ENCODE results near the gene SPEM1.

The SPEM1 gene

DNA sequence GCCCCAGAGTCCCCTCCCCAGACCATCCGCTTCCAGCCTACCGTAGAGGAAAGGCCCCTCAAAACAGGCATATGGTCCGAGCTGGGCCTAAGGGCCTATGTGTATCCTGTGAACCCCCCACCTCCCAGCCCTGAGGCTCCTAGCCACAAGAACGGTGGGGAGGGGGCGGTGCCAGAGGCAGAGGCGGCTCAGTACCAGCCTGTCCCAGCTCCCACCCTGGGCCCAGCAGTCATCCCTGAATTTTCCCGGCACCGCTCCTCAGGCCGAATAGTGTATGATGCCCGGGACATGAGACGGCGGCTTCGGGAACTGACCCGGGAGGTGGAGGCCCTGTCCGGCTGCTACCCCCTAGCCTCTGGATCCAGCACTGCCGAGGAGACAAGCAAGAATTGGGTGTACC is 1.1 kb downstream of the SPEM1 start:
- no peak for DNase-seq

DNA sequence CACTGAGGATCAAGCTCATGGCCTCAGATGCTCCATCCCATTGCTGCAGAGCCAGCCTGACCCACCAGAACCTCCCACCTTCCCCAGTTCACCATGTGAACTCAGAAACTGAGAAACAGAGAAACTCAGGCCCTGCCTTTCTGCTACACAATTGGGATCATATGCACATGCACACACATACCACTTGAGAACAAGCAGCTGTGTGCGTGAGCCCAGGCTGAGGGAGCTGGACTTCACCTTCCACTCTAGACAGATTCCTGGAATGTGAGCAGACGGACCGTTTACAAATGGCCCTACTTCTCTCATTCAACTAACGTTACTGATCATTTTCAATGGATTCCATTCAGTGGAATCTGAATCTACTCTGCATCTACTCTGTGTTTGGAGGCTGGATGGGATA is 3.6 kb downstream of the SPEM1 start:
- no peak for DNase-seq

DNA sequence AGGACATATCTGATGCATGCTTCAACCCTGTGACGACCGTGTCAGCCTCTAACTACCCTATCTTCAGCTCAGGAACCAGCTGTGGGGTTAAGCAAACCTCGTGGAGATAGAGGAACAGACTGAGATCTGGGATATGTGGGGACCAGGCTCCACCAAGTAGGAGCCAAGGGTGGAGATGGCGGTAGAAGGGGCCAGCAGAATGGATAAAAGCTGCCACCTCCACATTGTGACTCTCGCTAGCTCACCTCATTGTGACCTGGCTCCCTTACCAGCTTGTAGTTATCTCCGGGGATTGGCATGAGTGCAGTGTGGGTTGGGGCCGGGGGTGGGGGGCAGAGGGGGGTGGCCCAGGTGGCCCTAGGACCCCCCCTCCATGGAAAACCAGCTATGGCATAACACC is 5.2 kb downstream of the SPEM1 start, which contains the start of gene SPEM2:
Gene SPEM2 (plus strand): TSS at position 301 of the 400 bp plus-strand sequence. CDS start 73 bp downstream, at position 374.
- no peak for DNase-seq

DNA sequence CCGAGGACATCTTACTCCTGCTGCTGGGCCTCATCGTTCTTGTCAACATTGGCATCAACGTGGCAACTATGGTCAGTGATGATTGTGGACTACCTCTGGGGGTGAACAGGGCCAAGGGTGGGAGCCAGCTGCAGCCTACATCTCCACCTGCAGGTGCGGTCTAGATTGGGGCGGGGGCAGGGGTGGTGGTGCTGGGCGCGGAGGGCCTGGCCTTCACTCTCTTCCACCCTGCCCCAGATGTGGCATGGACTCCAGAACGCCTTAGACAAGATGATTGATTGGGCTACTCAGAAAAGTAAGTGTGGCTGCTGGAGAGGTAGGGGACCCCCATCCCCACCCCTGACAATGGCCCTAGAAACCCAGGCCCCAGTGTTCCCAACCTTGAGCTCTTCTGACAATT is 5.6 kb downstream of the SPEM1 start:
- DNase-seq = no peak

DNA sequence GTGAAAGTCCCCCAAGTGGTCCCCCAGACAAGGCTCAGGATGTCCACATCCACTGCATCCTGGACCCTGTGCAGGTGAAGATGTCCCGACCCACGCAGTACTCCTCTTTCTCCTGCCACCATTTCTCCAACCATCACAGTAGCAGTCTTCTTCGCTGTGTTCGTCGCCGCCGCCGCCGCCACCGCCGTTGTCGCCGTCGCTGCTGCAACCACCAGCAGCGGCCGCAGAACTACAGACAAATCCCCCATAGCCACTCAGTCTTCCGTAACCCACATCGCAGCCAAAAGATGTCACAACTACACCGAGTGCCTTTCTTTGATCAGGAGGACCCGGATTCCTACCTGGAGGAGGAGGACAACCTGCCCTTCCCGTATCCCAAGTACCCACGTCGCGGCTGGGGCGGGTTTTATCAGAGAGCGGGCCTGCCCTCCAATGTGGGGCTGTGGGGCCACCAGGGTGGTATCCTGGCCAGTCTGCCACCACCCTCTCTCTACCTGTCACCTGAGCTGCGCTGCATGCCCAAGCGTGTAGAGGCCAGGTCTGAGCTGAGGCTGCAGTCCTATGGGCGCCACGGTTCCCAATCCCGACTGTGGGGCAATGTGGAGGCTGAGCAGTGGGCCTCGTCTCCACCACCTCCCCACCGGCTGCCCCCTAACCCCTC is 6.2 kb downstream of the SPEM1 start:
- DNase-seq = no peak

DNA sequence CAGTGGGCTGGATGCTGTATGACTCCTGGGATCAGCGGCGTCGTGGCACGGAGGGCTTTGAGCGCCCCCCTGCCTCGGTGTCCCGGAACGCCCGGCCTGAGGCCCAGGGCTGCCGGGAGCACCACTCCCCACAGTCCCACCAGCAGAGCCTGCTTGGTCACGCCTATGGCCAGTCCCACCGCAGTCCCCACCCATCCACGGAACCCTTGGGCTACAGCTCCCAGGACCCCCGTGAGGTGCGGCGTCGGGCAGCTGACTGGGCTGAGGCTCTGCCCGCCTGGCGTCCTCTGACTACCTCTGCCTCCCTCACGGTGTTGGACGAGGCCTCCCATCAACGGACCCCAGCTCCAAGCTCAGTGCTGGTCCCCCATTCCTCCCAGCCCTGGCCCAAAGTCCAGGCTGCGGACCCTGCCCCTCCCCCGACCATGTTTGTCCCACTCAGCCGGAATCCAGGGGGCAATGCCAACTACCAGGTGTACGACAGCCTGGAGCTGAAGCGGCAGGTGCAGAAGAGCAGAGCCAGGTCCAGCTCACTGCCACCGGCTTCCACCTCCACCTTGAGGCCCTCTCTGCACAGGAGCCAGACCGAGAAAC is 6.9 kb downstream of the SPEM1 start:
- no peak for DNase-seq

DNA sequence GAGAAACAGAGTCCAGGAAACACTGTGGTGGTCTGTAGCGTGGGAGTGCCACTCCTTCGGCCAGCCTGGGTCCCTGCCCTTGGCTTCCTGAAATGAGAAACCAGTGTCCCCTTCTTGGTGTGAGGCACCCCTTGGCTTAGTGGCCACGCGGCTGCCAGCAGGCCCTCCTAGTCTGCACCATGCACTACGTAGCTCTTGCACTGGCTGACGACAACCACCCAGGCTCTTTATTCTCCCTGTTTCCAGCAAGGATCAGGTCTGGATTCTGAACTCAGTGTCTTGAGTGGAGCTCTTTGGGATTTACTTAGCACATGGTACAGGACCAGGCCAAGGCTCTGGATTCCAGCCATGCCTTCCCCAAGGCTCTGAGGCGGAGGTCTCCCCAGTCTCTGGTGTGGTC is 7.4 kb downstream of the SPEM1 start:
- no peak for DNase-seq

DNA sequence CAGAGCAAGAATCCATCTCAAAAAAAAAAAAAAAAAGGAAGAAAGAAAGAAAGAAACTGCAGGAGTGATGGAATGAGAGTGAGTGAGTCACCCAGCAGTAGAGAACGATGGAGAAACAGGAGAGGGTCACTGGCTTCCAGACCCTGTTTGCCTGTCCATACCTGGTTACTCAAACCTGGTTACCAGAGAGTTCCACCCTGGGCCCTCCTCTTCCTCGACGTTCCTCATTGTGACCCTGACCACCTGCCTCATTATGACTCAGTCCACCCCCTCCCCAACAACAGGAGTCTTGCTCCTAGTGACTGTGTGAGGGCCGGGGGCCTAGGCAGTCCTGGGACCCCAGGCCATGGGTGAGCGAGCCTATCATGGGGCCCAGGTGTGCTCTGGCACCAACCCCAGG is 8.4 kb downstream of the SPEM1 start, which contains the start of gene SPEM3:
Gene SPEM3 (plus strand): TSS at position 301 of the 400 bp plus-strand sequence. CDS start 46 bp downstream, at position 347.
- no peak for DNase-seq

DNA sequence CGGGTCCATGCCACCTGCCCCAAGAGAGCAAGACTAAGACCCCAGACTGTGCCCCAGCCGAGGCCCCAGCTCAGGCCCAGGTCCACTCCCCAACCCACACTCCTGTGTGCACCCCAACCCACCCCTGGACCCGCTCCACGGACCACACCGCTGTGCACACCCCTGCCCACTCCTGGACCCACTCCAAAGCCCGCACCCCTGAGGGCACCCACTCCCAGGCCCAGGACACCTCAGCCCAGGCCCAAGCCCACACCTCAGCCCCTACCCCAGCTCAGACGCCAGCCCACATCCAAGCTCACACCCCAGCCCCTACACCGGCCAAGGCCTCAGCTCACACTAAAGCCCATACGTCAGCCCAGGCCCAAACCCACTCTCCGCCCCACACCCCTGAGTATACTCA is 9.6 kb downstream of the SPEM1 start:
- DNase-seq = no peak

DNA sequence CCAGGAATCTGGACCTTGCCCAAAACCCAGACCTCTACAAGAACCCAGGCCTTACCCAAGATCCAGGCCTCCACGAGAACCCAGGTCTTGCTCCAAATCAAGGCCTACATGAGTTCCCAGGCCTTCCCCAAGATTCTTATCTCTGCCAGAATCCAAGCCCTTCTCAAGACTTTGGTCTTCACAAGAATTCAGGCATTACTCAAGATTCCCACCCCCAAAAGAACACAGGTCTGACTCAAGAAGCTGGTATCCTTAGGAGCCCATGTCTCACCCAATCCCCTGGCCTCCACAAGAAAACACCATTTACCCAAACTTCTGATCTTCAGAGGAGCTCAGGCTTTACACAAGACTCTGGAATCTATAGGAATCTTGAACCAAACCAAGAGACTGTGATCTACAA is 11.1 kb downstream of the SPEM1 start:
- no peak for DNase-seq

DNA sequence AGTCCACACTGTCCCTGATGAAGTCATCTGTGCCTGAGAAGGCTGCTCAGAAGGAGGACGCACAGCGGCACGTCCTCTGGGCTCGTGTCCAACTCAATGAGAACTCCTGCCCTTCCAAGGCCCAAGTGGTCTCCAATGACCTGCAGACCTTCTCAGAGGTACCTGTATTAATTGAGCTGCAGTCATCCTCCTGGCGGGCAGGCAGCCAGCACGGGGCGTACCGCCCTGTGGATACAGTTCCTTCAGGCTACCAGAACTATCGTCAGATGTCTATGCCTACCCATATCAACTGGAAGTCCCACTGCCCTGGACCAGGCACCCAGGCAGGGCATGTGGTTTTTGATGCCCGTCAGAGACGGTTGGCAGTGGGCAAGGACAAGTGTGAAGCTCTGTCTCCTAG is 12.2 kb downstream of the SPEM1 start:
- DNase-seq = no peak

DNA sequence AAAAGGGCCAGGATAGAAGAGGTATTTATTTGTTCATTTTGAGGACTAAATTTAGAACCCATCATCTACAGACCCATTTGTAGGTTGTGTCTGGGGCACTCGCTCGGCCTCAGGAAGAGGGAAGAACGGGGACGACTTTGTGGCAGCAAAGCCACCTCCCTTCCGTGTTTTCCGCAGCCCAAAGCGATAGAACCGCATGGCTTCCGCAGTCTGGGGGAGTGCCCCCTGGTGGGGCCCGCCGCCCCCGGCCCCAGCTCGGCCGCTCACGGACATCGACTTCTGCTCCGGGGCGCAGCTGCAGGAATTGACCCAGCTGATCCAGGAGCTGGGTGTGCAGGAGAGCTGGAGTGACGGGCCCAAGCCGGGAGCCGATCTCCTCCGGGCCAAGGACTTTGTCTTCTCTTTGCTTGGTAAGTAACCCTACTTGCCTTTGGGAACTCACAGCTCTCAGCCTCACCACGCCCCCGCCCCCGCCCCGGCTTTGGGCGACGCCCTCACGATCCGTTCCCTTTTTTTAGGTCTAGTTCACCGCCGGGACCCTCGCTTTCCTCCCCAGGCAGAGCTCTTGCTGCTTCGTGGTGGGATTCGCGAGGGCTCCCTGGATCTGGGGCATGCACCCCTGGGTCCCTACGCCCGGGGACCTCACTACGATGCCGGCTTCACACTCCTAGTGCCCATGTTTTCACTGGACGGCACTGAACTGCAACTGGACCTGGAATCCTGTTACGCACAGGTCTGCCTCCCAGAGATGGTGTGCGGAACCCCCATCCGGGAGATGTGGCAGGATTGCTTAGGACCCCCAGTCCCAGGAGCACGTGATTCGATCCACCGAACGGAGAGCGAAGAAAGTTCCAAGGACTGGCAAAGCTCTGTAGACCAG is 15.8 kb downstream of the SPEM1 start:
- peak; percentile 39 to 46 for DNase-seq

DNA sequence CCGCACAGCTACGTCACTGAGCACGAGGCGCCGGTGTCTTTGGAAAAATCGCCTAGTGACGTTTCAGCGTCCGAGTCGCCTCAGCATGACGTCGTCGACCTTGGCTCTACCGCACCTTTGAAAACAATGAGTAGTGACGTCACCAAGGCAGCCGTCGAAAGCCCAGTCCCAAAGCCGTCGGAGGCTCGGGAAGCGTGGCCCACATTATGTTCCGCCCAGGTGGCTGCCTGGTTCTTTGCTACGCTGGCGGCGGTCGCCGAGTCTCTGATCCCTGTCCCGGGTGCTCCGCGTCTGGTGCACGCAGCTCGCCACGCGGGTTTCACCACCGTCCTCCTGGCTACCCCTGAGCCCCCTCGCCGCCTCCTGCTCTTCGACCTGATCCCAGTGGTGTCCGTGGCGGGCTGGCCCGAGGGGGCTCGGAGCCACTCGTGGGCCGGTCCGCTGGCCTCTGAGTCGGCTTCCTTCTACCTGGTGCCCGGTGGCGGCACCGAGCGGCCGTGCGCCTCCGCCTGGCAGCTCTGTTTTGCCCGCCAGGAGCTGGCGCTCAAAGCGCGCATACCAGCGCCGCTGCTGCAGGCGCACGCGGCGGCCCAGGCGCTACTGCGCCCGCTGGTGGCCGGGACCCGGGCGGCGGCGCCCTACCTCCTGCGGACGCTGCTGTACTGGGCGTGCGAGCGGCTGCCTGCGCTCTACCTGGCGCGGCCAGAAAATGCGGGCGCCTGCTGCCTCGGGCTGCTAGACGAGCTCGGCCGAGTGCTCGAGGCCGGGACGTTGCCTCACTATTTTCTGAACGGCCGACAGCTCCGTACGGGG is 16.6 kb downstream of the SPEM1 start:
- DNase-seq = peak in 1 of 2 experiments; percentile 37

DNA sequence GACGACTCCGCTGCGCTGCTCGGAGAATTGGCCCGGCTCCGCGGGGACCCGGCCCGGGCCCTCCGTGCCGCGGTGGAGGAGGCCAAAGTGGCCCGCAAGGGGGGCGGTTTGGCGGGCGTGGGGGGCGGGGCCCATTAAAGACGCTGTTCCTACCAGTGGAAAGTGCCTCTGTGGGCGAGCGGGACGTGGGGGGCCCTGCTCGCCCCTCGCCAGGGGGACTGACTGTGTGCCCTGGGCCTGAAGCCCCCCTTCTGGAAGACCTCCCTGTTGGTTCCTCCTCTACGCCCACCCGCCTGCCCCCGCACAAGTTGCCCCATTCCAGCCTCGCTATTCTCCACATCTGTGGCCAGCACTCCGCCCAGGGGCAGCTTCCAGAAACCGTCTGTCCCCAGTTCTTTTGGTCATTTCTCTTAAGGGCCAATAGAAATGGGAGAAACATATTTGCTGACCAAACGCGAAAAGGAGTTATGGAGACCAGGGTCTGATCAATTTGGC is 17.3 kb downstream of the SPEM1 start:
- DNase-seq = no peak

DNA sequence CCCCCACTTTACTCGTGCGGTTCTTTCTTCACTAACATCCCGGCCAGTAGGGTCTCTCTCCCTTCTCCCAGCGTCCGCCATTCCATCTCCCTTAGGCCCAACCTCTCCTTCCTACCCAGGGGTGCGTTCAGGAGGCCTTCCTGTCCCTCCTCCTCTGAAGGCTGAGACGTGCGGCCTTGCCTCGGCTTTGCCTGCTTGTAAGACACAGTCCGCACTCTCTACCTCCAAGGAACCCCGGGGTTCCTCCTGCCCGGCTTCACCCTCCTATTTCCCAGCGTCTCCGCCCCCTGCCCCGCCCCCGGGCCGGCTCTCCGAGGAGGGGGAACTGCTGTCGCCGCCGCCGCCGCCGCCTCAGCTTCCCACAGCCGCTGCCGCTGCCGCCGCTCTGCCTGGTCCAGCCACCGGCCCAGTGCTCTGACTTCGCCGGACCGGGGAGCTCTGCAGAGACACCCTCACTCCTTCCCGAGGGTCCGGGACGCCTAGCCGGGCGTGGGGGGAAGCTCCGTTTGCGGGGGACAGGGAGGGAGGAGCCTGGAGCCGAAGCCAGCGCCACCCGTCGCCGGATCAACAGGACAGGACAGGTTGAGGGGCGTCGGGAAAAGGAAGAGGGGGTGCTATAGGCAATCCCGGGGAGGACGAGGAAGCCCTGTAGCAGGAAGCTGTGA is 18.0 kb downstream of the SPEM1 start:
- DNase-seq = peak in 1 of 2 experiments; percentile 32

DNA sequence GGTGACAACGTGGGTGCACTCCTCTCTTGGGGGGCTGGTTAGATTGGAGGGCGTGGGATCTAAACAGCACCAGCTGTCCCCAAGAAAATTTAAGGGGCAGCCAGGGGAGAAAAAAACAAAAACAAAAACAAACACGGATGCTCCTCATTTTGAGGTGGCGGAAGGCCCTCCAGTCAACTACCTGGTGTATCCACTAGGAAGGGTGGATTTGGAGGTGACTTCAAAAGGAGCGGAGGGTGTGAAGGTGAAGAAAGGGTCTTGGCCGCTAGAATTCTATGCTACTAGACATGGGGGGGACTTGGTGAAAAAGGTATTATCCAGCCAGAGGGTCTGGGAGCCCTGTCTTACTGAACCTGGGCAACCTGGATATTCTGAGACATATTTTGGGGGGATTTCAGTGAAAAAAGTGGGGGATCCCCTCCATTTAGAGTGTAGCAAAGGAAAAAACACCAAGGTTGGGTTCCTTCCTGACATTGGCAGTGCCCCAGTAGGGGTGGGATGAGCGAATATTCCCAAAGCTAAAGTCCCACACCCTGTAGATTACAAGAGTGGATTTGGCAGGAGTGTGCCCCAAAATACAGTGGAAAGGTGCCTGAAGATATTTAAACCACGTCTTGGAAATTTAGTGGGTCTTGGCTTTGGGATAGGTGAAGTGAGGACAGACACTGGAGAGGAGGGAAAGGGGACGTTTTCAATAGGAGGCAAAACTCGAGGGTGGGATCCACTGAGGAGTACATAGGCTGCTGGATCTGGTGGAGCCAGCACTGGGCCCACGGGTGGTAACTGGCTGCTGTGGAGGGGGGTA is 18.7 kb downstream of the SPEM1 start:
- no peak for DNase-seq

DNA sequence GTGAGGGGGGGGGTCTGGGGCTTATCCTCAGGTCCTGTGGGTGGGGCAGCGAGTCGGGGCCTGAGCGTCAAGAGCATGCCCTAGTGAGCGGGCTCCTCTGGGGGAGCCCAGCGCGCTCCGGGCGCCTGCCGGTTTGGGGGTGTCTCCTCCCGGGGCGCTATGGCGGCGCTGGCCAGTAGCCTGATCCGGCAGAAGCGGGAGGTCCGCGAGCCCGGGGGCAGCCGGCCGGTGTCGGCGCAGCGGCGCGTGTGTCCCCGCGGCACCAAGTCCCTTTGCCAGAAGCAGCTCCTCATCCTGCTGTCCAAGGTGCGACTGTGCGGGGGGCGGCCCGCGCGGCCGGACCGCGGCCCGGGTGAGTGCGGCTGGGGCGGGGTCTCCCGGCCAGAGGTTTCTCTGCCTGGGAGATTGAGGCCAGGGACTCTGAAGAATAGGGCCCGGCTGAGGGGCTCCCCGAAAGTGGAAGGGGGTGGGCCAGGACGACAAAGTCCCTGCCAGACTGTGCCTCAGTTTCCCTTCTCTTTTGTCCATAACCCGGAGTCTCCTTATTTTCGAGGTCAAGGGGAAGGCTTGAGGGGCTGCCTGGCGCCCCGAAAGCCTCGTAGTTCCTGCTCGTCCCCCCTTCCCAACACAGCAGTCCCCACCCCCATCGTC is 19.5 kb downstream of the SPEM1 start, which contains the start of gene FGF11:
Gene FGF11 (plus strand): TSS at position 51 of the 651 bp plus-strand sequence. CDS start 109 bp downstream, at position 160.
- peak in 1 of 2 experiments; percentile 18 for DNase-seq

DNA sequence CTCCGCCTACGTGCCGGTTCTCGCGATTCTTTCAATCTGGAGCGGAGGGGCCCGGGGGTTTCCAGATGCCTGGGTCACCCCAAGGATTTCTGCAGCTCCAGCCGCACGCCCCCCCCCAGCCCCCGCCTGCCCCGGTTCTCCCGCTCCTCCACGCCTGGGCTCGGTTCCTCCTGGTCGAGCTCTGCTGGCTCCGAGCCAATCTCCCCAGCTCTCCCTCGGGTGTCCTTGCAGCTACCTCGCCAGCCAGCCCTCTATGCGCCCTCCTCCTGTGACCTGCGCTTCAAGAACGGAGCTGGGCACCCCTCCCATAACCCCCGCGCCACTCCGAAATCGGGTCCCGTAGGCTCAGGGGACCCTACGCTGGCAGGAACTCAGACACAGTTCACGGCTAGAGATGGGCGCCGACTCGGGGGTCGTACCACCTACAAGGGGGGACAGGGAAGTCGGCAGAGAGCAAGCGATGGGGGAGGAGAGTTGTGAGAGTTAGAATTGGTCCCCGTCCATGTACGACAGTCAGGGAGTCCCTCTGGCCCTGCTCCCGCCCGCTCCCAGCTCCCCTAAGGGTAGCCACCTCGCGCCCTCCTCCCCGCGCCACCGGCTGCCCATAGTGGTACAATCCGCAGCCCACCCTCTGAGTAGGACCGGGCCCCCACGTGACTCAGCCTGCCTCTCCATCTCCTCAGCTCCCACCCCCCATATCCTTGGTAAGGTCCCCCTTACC is 20.1 kb downstream of the SPEM1 start:
- DNase-seq = no peak

DNA sequence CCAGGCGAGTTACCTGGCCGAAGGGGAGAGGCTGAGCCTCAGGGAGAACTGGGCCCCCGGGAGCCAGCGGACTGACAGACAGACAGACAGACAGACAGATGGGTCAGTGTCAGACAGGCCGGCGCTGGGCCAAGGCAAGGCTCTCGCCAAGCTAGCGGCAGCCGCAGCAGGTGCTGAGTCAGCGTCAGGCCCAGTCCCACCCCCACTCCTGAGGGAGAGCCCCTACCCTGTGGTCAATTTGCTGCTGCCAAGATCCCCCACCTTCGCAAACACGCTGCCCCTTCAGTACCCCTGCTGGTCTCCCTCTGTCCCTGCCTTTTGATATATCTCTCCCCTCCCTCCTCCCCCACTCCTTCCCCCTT is 20.7 kb downstream of the SPEM1 start:
- DNase-seq = no peak

DNA sequence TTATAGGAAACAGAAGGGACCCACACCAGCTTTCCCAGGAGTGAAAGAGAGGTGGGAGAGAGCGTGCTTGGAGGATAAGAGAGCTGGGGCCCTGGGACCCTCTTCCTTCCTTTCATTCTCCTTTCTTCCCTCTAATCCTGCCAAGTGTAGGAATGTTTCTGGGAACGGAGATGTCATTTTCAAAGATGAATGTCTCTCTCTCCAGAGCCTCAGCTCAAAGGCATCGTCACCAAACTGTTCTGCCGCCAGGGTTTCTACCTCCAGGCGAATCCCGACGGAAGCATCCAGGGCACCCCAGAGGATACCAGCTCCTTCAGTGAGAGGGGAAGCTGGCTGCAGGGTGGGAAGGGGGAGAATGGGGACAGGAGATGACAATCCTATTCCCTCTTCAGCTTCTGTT is 21.1 kb downstream of the SPEM1 start:
- no peak for DNase-seq

Measured in Kasumi-1 (cell line).